HG03103 (cell line): Measurements from ENCODE around the gene IKBKE.

Experiments used
- ATAC-seq: cut with Tn5 transposase; IDR thresholded peaks from one replicate; pipeline ENCODE4 v1.9.1; 2021; ENCODE audit warnings: low read depth; ENCODE audit not compliant: unreplicated experiment

The IKBKE gene

GRCh38 chr1:206537141-206537540 is 66.9 kb downstream of the IKBKE start:
- ATAC-seq, result no peak

- no peak for ATAC-seq
Measured at GRCh38 chr1:206538086-206538770, 68.0 kb downstream of the IKBKE start.

GRCh38 chr1:206538901-206539640 is 68.8 kb downstream of the IKBKE start:
- ATAC-seq, result no peak

GRCh38 chr1:206540044-206540780 is 69.9 kb downstream of the IKBKE start:
- no peak for ATAC-seq

- no peak for ATAC-seq
Measured at GRCh38 chr1:206541236-206541833, 71.1 kb downstream of the IKBKE start.

- ATAC-seq, result no peak
Measured at GRCh38 chr1:206544562-206545257, 74.4 kb downstream of the IKBKE start.

GRCh38 chr1:206545351-206545750 is 75.1 kb downstream of the IKBKE start:
- ATAC-seq, result no peak
